22Rv1 (cell line): ENCODE data around the gene NDUFA13.

Experiments used
- H3K27ac ChIP-seq: fragments of 450-650 bp; 2 replicates; pipeline ENCODE4 v1.5.1; 2017
- ZFX ChIP-seq: fragments of 450-650 bp; IDR thresholded peaks from 2 replicates; pipeline ENCODE4 v1.6.1; 2017; ENCODE audit warnings: antibody characterized with exemption, borderline replicate concordance
- TF ChIP-seq, protein P1 (sequence below): fragments of 450-650 bp; IDR thresholded peaks from 2 replicates; pipeline ENCODE4 v1.5.1; 2017; ENCODE audit warnings: mild to moderate bottlenecking

NDUFA13 gene

GRCh38 chr19:19517235-19517619, 1.2 kb downstream of the NDUFA13 start:
- H3K27ac ChIP-seq, result peak overlapping the region; percentile 74; the same call in 1 of the 2 replicates
- TF ChIP-seq ZFX, result no peak
- TF ChIP-seq, protein P1, sequence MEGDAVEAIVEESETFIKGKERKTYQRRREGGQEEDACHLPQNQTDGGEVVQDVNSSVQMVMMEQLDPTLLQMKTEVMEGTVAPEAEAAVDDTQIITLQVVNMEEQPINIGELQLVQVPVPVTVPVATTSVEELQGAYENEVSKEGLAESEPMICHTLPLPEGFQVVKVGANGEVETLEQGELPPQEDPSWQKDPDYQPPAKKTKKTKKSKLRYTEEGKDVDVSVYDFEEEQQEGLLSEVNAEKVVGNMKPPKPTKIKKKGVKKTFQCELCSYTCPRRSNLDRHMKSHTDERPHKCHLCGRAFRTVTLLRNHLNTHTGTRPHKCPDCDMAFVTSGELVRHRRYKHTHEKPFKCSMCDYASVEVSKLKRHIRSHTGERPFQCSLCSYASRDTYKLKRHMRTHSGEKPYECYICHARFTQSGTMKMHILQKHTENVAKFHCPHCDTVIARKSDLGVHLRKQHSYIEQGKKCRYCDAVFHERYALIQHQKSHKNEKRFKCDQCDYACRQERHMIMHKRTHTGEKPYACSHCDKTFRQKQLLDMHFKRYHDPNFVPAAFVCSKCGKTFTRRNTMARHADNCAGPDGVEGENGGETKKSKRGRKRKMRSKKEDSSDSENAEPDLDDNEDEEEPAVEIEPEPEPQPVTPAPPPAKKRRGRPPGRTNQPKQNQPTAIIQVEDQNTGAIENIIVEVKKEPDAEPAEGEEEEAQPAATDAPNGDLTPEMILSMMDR, result no peak

GRCh38 chr19:19520989-19521388, 5.0 kb downstream of the NDUFA13 start:
- TF ChIP-seq ZFX, result no peak
- TF ChIP-seq, protein P1, result no peak
- H3K27ac ChIP-seq, result no peak overlapping the region

DNA sequence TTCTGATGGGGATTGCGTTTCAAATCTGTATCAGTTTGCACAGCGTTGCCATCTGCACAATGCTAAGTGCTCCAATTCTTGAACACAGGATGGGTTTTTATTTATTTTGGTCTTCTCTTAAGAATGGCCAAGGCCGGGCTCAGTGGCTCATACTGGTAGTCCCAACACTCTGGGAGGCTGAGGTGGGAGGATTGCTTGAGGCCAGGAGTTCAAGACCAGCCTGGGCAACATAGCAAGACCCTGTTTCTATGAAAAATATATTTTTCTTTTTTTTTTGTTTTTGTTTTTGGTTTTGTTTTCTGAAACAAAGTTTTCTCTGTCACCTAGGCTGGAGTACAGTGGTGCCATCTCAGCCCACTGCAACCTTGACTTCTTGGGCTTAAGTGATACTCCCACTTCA, 7.2 kb downstream of the NDUFA13 start:
- TF ChIP-seq, protein P1, result no peak
- no peak for TF ChIP-seq ZFX
- no peak overlapping the region for H3K27ac ChIP-seq

- H3K27ac ChIP-seq, result no peak overlapping the region
These were observed 8.0 kb downstream of the NDUFA13 start for GRCh38 chr19:19524053-19524452.

DNA sequence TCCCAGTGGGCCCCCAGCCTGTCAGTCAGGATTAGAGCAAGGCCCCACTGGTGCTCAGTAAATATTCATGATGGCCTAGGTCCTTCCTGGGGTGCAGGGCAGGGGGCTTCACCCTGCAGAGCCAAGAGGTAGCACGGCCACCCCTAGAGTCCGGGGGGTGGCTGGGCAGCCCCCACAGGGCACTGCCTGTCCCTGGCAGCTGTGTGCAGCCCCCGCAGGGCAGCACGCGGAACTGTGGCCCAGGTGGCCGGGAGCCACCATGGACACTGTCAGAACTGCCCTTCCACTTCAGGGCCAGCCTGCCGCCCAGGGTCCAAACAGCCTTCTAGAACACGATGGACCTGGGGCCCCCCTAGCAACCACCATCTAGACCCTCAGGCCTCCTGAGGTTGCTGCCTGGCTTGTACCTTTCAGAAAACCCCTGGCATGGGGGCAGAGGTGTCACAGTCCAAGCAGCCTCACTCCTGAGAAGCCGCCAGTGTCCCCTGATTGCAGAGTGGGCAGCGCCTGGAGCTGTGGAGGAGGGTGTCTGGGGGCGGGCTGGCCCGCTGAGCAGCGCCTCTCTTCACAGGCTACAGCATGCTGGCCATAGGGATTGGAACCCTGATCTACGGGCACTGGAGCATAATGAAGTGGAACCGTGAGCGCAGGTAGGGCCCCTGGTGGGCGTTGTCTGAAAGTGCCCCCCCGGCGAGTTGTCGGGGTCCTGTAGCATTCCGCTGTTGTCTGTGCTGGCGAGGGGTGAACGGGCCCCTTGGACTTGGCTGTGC, 9.8 kb downstream of the NDUFA13 start:
- H3K27ac ChIP-seq, result no peak overlapping the region
- TF ChIP-seq, protein P1, result no peak
- no peak for TF ChIP-seq ZFX

More at GRCh38 chr19:19524053-19524452, 8.0 kb downstream of the NDUFA13 start:
- TF ChIP-seq, protein P1, result no peak
- TF ChIP-seq ZFX, result no peak

- TF ChIP-seq, protein P1, result no peak
- no peak for TF ChIP-seq ZFX
- no peak overlapping the region for H3K27ac ChIP-seq
These were observed 10.8 kb downstream of the NDUFA13 start for GRCh38 chr19:19526581-19527370.

DNA sequence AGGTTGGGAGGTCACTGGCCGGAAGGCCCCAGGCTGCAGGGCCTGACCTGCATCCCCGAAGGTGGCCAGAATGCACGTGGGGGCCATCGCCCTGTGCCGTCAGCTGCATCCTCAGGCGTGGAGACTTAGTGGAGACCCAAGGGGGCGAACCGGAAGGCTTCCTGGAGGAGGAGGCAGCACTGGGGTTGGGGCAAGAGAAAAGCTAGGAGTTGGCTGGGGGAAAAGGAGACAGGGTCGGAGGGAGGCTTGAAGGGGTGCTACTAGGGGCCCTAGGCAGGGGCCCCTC, 11.3 kb downstream of the NDUFA13 start:
- H3K27ac ChIP-seq, result no peak overlapping the region
- TF ChIP-seq, protein P1, result no peak
- TF ChIP-seq ZFX, result no peak
